HL-60 (cell line): ENCODE measurements around the gene PRADC1.

Experiments
- POLR2AphosphoS5 ChIP-seq: IDR thresholded peaks from 2 replicates; pipeline ENCODE4 v1.6.1; 2012; ENCODE audit warnings: low read depth
- TF ChIP-seq, protein P1 (sequence below): IDR thresholded peaks from one replicate; pipeline ENCODE4 v1.5.1; 2011; ENCODE audit warnings: low read length, control low read depth, inconsistent platforms; ENCODE audit not compliant: insufficient read depth

DNA sequence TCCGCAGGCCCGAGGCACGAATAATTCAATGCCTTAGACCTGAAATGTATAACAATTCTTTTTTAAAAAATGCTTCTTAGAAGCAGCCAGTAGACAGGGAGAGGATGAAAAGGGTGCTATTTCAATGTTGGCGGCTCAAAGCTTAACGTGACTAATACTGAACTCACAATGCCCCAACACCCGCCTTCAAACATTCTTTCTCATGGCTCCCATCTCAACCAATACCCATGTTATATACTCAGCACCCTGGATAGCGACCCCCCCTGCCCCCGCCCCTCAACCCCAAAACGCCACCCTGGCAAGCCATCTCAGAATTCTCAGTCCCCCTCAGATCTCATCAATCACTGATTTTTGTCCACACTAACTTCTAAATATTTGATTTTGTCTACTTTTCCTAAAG, 46.8 kb upstream of the PRADC1 start:
- no peak for TF ChIP-seq POLR2AphosphoS5
- TF ChIP-seq, protein P1, sequence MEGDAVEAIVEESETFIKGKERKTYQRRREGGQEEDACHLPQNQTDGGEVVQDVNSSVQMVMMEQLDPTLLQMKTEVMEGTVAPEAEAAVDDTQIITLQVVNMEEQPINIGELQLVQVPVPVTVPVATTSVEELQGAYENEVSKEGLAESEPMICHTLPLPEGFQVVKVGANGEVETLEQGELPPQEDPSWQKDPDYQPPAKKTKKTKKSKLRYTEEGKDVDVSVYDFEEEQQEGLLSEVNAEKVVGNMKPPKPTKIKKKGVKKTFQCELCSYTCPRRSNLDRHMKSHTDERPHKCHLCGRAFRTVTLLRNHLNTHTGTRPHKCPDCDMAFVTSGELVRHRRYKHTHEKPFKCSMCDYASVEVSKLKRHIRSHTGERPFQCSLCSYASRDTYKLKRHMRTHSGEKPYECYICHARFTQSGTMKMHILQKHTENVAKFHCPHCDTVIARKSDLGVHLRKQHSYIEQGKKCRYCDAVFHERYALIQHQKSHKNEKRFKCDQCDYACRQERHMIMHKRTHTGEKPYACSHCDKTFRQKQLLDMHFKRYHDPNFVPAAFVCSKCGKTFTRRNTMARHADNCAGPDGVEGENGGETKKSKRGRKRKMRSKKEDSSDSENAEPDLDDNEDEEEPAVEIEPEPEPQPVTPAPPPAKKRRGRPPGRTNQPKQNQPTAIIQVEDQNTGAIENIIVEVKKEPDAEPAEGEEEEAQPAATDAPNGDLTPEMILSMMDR: no peak
